K562 (cell line): ENCODE measurements around the gene PPM1N. TPM values are rescaled to one million over a fixed set of nuclear protein-coding genes. Genes with fewer than 3 reads are reported as not detected.
A peak's percentile ranks its signal among the peaks of the same experiment; 100 is the strongest.

Source experiments
- ATAC-seq: fragments of 200-7000 bp; cut with Tn5 transposase; 3 replicates; pipeline ENCODE4 v1.9.1; 2020; ENCODE audit warnings: moderate library complexity
- BruUV-seq: library from RNA; stranded (reverse); fragments of 400-500 nt; replicated peaks from 2 replicates; lab custom pipeline; 2021; lab: Mats Ljungman, UMichigan
- CTCF ChIA-PET: fragments of 300-600 bp; formaldehyde crosslinking; extraction: SDS; loops from one replicate; lab custom pipeline; 2021; ENCODE audit warnings: low intra/inter-chr PET ratio; lab: Yijun Ruan, JAX
- POLR2A ChIA-PET: fragments of 300-600, 350-650 bp; sonication (Branson Sonifier 250); formaldehyde crosslinking; extraction: SDS; loops from one replicate; lab custom pipeline; 2021; ENCODE audit warnings: antibody characterized with exemption, inconsistent platforms; lab: Yijun Ruan, JAX
- DNase-seq, 4 experiments: peaks; one replicate each; pipeline versions ENCODE4 v3.0.0 to v3.0.0-alpha.2; 2011 to 2018; ENCODE audit warnings: low spot score in 3 of 4, mixed read lengths in 3 of 4; ENCODE audit errors: extremely low read depth in 1 of 4
- FAIRE-seq: peaks from 2 replicates; lab custom pipeline; 2011; peaks lifted over from hg19 to GRCh38; lab: Jason Lieb, UNC
- H2AFZ ChIP-seq: 2 replicates; pipeline ENCODE4 v1.6.0; 2011; ENCODE audit warnings: low read depth, low read length, control low read depth, inconsistent platforms
- H3K27ac ChIP-seq: fragments of 200-600 bp; 3 replicates; pipeline ENCODE4 v1.8.0; 2011; ENCODE audit warnings: low read depth, mild to moderate bottlenecking, control low read depth, inconsistent platforms, low read length, moderate library complexity, mixed read lengths; ENCODE audit errors: extremely low read depth
- H3K27me3 ChIP-seq, 2 experiments: fragments of 300-600 bp in 1 of 2; 2 replicates in 1 of 2; 3 replicates in 1 of 2; pipeline versions ENCODE4 v1.6.0 to v1.8.0; 2011; ENCODE audit warnings: inconsistent platforms in 2 of 2, low read length in 2 of 2, mild to moderate bottlenecking in 1 of 2, mixed read lengths in 1 of 2, moderate library complexity in 1 of 2; ENCODE audit not compliant: control insufficient read depth in 2 of 2, insufficient read depth in 2 of 2
- H3K36me3 ChIP-seq: fragments of 300-600 bp; 3 replicates; pipeline ENCODE4 v1.8.0; 2011; ENCODE audit warnings: mild to moderate bottlenecking, low read length, inconsistent platforms; ENCODE audit not compliant: control insufficient read depth, insufficient read depth
- H3K4me1 ChIP-seq, 2 experiments: fragments of 200-600 bp in 1 of 2; replicated peaks in 1 of 2; 2 replicates in 1 of 2; 3 replicates in 1 of 2; pipeline versions ENCODE4 v1.5.1 to v1.8.0; 2011; ENCODE audit warnings: inconsistent platforms in 2 of 2, low read length in 2 of 2, mild to moderate bottlenecking in 1 of 2, mixed read lengths in 1 of 2, moderate library complexity in 1 of 2; ENCODE audit not compliant: control insufficient read depth in 2 of 2, insufficient read depth in 2 of 2
- H3K4me2 ChIP-seq: 2 replicates; pipeline ENCODE4 v1.6.1; 2011; ENCODE audit warnings: low read length, control low read depth, inconsistent platforms, mixed read lengths; ENCODE audit not compliant: insufficient read depth
- H3K4me3 ChIP-seq: fragments of 200-600 bp; sonication (generic), shearing (Covaris generic); 2 replicates; pipeline ENCODE4 v1.5.1; 2016; ENCODE audit warnings: control low read depth, inconsistent platforms
- H3K79me2 ChIP-seq: fragments of 200-600 bp; 3 replicates; pipeline ENCODE4 v1.8.0; 2011; ENCODE audit warnings: low read length, inconsistent platforms; ENCODE audit not compliant: control insufficient read depth, insufficient read depth
- H3K9ac ChIP-seq, 2 experiments: 2 replicates each; pipeline versions ENCODE4 v1.6.0 to v1.6.1; 2011; ENCODE audit warnings: low read depth in 2 of 2, low read length in 2 of 2, control low read depth in 1 of 2, inconsistent platforms in 1 of 2, mild to moderate bottlenecking in 1 of 2, mixed read lengths in 1 of 2; ENCODE audit not compliant: insufficient read depth in 1 of 2
- H3K9me1 ChIP-seq: one replicate; pipeline ENCODE4 v1.6.0; 2011; ENCODE audit warnings: inconsistent platforms, mild to moderate bottlenecking, low read length, moderate library complexity; ENCODE audit not compliant: control insufficient read depth, insufficient read depth
- H3K9me3 ChIP-seq: replicated peaks from 2 replicates; pipeline ENCODE4 v1.5.1; 2011; ENCODE audit warnings: low read depth, low read length, inconsistent platforms; ENCODE audit not compliant: control insufficient read depth, insufficient read depth
- H4K20me1 ChIP-seq: replicated peaks from 2 replicates; pipeline ENCODE4 v1.6.1; 2011; ENCODE audit warnings: low read length, inconsistent platforms, mixed read lengths; ENCODE audit not compliant: control insufficient read depth, insufficient read depth
- ATF3 ChIP-seq, 2 experiments: fragments of 450-650 bp in 1 of 2; sonication (generic) in 1 of 2; formaldehyde crosslinking in 1 of 2; IDR thresholded peaks in 1 of 2; conservative IDR thresholded peaks in 1 of 2; 2 replicates each; pipeline versions ENCODE4 v1.6.1 to v1.8.1; 2016 to 2023; ENCODE audit warnings: mild to moderate bottlenecking in 2 of 2, moderate library complexity in 2 of 2, inconsistent platforms in 1 of 2, missing genetic modification reagents in 1 of 2
- BHLHE40 ChIP-seq: IDR thresholded peaks from 2 replicates; pipeline ENCODE4 v1.6.1; 2011; ENCODE audit warnings: low read length, improper control_type of control experiment
- CC2D1A ChIP-seq: fragments of 450-650 bp; IDR thresholded peaks from 2 replicates; pipeline ENCODE4 v1.6.1; 2017; ENCODE audit warnings: mild to moderate bottlenecking
- FOS ChIP-seq: IDR thresholded peaks from 3 replicates; pipeline ENCODE4 v1.6.1; 2011; ENCODE audit not compliant: insufficient read length; ENCODE audit errors: extremely low read depth
- GATAD2B ChIP-seq: fragments of 450-650 bp; IDR thresholded peaks from 2 replicates; pipeline ENCODE4 v1.6.1; 2017; ENCODE audit warnings: mild to moderate bottlenecking, borderline replicate concordance
- HMGN3 ChIP-seq: IDR thresholded peaks from 2 replicates; pipeline ENCODE4 v1.6.1; 2011; ENCODE audit warnings: borderline replicate concordance, low read depth, mild to moderate bottlenecking, mixed read lengths, low read length; ENCODE audit not compliant: insufficient read length; ENCODE audit errors: extremely low read depth
- NFE2L1 ChIP-seq: fragments of 450-650 bp; IDR thresholded peaks from 2 replicates; pipeline ENCODE4 v1.6.1; 2016; ENCODE audit warnings: missing genetic modification characterization, low read depth, mild to moderate bottlenecking, missing compliant biosample characterization, moderate library complexity, borderline replicate concordance
- SNRNP70 ChIP-seq: fragments of 200-400 bp; formaldehyde crosslinking; optimal IDR thresholded peaks from 2 replicates; pipeline ENCODE3; 2017; ENCODE audit warnings: low read depth, low read length
- TCF7 ChIP-seq: sonication (generic); IDR thresholded peaks from 2 replicates; pipeline ENCODE4 v1.6.1; 2016; ENCODE audit warnings: antibody characterized with exemption, borderline replicate concordance
- ZBTB40 ChIP-seq, 2 experiments: fragments of 450-650 bp in 1 of 2; sonication (generic) in 1 of 2; formaldehyde crosslinking in 1 of 2; IDR thresholded peaks; 2 replicates each; pipeline versions ENCODE4 v1.7.1 to v1.9.0; 2016 to 2022; ENCODE audit warnings: inconsistent platforms in 1 of 2, mild to moderate bottlenecking in 1 of 2, missing genetic modification reagents in 1 of 2
- WGBS: fragments of 100-300 bp; shearing (Covaris generic); methylation state at CpG from one replicate; pipeline ENCODE4 v1.1.6; 2016; ENCODE audit warnings: low coverage, mixed read lengths; ENCODE audit not compliant: insufficient coverage; ENCODE audit errors: missing lambda C conversion rate; 5-methylcytosine and 5-hydroxymethylcytosine counted together
- in situ Hi-C: fragments of 300-500 bp; cut with MboI; formaldehyde crosslinking; loops from 4 replicates; pipeline ENCODE4 v1.15.0; 2018; ENCODE audit warnings: inconsistent platforms, mixed read lengths
- intact Hi-C: fragments of 100-400 bp; cut with micrococcal nuclease; formaldehyde crosslinking; loops from 2 replicates; pipeline ENCODE4 v1.14.2; 2022
- polyA plus RNA-seq, 8 experiments: library from polyadenylated mRNA; depleted of rRNA in 4 of 8; stranded (reverse) in 5 of 8; unstranded in 3 of 8; fragments of >200 nt; fragmentation: Nextera tagmentation in 2 of 8; fragmentation: Illumina TruSeq in 1 of 8; extraction: Ambion mirVana in 2 of 8; extraction: Trizol in 1 of 8; gene quantifications; 2 replicates each; pipeline versions ENCODE4 v1.2.1 to v1.2.3, GENCODE V29; 2011 to 2014; ENCODE audit warnings: inconsistent platforms in 1 of 8, missing spikeins in 1 of 8
- total RNA-seq, 7 experiments: library from RNA; depleted of rRNA in 6 of 7; stranded (reverse); fragments of >200 nt in 6 of 7; fragmentation: Illumina TruSeq in 2 of 7; extraction: Trizol in 2 of 7; gene quantifications; 2 replicates each; pipeline versions ENCODE4 v1.2.1 to v1.2.3, GENCODE V29; 2011 to 2021; ENCODE audit warnings: low replicate concordance in 1 of 7
- TF ChIP-seq, protein P1 (sequence below): fragments of 450-650 bp; IDR thresholded peaks from 2 replicates; pipeline ENCODE4 v1.6.1; 2016

Gene PPM1N
- total and polyA plus RNA-seq, 9 of the 15 experiments (the other 6 are each of a cell fraction or from before 2014, with no cell fraction given): 4.5 to 15.6 (median 8.7) TPM

DNA sequence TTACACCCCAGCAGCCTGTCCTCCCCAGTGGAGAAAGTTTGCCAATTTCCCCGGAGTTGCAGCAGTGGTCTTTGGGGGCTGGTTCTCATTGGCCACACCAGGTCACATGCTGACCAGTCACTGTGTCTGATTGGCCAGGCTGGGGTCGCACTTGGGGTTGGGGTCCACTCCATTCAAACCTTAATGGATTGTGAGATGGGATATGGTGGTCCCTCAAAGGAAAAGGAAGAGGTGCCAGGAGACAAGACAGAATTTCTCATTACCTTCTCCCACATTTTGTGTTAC is 3.4 kb downstream of the PPM1N start:
- peak overlapping the region; percentile 21; the same call in 2 of the 3 replicates for H3K27ac ChIP-seq
- H3K27me3 ChIP-seq: no peaks in the 10 kb centered on the region
- peak overlapping the region; percentile 42; the same call in 1 of the 2 replicates for H3K4me2 ChIP-seq
- no peaks in the 10 kb centered on the region for H3K9me1 ChIP-seq
- peaks cover 26 to 63% of the 10 kb centered on the region in 2 experiments for H3K4me1 ChIP-seq
- no peaks in the 10 kb centered on the region for H3K9me3 ChIP-seq
- POLR2A ChIA-PET: interaction anchor here (0.6 kb wide), 2 partner anchors 199 to 218 kb away, joined by 4 read pairs; no protein-coding TSS in a partner anchor
- peak overlapping the region; percentile 80 for H2AFZ ChIP-seq
- intact Hi-C loops: no loop called here
- no peaks in the 10 kb centered on the region for H3K36me3 ChIP-seq
- no peaks in the 10 kb centered on the region for H4K20me1 ChIP-seq
- no TSS peak for BruUV-seq
- FAIRE-seq (peak; percentile 46), DNase-seq (peak; percentile 52 to 84 (median 78)), ATAC-seq (peak; percentile 25)
- peaks cover 6% of the 10 kb centered on the region; the same call in 2 of the 3 replicates for H3K79me2 ChIP-seq
- 0 out of 4 replicates have a peak overlapping the region, but pooled peaks of 1 of the 2 experiments have one; percentile 22 for H3K9ac ChIP-seq
- CTCF ChIA-PET: no interaction called here
- 25% methylated on average over 2 of the region's 2 CpGs for WGBS
- in situ Hi-C loops: no loop called here
- H3K4me3 ChIP-seq: no peak overlapping the region
- no peak for TF ChIP-seq SNRNP70
- no peak for TF ChIP-seq ZBTB40 (IDR thresholded peaks at IDR 0.05)
- no peak for TF ChIP-seq ZBTB40 (CRISPR knock-in tag; IDR thresholded peaks at IDR 0.05)
- TF ChIP-seq ATF3 (IDR thresholded peaks at IDR 0.05): peak; percentile 62
- TF ChIP-seq ATF3 (CRISPR knock-in tag; conservative IDR thresholded peaks at IDR 0.05): no peak
- TF ChIP-seq HMGN3: no peak
- peak; percentile 65 for TF ChIP-seq FOS
- TF ChIP-seq BHLHE40: no peak
- no peak for TF ChIP-seq TCF7
- no peak for TF ChIP-seq NFE2L1 (tag)
- TF ChIP-seq CC2D1A: no peak
- TF ChIP-seq, protein P1, sequence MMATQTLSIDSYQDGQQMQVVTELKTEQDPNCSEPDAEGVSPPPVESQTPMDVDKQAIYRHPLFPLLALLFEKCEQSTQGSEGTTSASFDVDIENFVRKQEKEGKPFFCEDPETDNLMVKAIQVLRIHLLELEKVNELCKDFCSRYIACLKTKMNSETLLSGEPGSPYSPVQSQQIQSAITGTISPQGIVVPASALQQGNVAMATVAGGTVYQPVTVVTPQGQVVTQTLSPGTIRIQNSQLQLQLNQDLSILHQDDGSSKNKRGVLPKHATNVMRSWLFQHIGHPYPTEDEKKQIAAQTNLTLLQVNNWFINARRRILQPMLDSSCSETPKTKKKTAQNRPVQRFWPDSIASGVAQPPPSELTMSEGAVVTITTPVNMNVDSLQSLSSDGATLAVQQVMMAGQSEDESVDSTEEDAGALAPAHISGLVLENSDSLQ: no peak
- TF ChIP-seq GATAD2B: no peak
